K562 (cell line): ENCODE measurements around the gene ALOX5. TPM values are rescaled to one million over a fixed set of nuclear protein-coding genes. Genes with fewer than 3 reads are reported as not detected.
A peak's percentile ranks its signal among the peaks of the same experiment; 100 is the strongest.

Experiments
- DMBX1 ChIP-seq: fragments of 250-450 bp; sonication (Bioruptor Pico); IDR thresholded peaks from 2 replicates; pipeline ENCODE4 v1.8.0; 2022; ENCODE audit warnings: inconsistent platforms, mild to moderate bottlenecking, moderate library complexity, borderline replicate concordance
- JUN ChIP-seq, 2 experiments: sonication (generic) in 1 of 2; formaldehyde crosslinking in 1 of 2; IDR thresholded peaks; 2 replicates each; pipeline versions ENCODE4 v1.6.1 to v1.8.0; 2012 to 2022; ENCODE audit warnings: borderline replicate concordance in 2 of 2, mild to moderate bottlenecking in 2 of 2, improper control_type of control experiment in 1 of 2, low read depth in 1 of 2, low read length in 1 of 2, missing genetic modification reagents in 1 of 2
- NR3C1 ChIP-seq: sonication (generic); formaldehyde crosslinking; IDR thresholded peaks from 2 replicates; pipeline ENCODE4 v1.8.1; 2022; ENCODE audit warnings: missing genetic modification reagents
- PBX2 ChIP-seq, 2 experiments: IDR thresholded peaks in 1 of 2; conservative IDR thresholded peaks in 1 of 2; 2 replicates each; pipeline ENCODE4 v1.6.1; 2016; ENCODE audit warnings: low read depth in 2 of 2, mild to moderate bottlenecking in 1 of 2, missing compliant biosample characterization in 1 of 2, missing genetic modification characterization in 1 of 2, moderate library complexity in 1 of 2
- SAFB ChIP-seq: fragments of 200-400 bp; formaldehyde crosslinking; IDR thresholded peaks from 2 replicates; pipeline ENCODE4 v1.6.1; 2017; ENCODE audit warnings: low read depth, low read length, borderline replicate concordance
- SIN3A ChIP-seq, 2 experiments: fragments of 150-350 bp in 1 of 2; IDR thresholded peaks; 2 replicates each; pipeline ENCODE4 v1.6.1; 2011 to 2016; ENCODE audit warnings: borderline replicate concordance in 2 of 2, low read depth in 2 of 2, low read length in 2 of 2, mild to moderate bottlenecking in 2 of 2, moderate library complexity in 2 of 2; ENCODE audit not compliant: control insufficient read depth in 1 of 2
- SMARCC2 ChIP-seq: fragments of 450-650 bp; IDR thresholded peaks from 2 replicates; pipeline ENCODE4 v1.6.1; 2017; ENCODE audit warnings: antibody characterized with exemption, moderate library complexity, mild to moderate bottlenecking, low read depth
- TCF3 ChIP-seq: sonication (generic); formaldehyde crosslinking; IDR thresholded peaks from 2 replicates; pipeline ENCODE4 v1.4.0; 2020; ENCODE audit warnings: mild to moderate bottlenecking, missing genetic modification reagents
- ZNF639 ChIP-seq, 2 experiments: fragments of 200-800 bp in 1 of 2; sonication (Bioruptor generic) in 1 of 2; sonication (generic) in 1 of 2; formaldehyde crosslinking in 1 of 2; IDR thresholded peaks in 1 of 2; conservative IDR thresholded peaks in 1 of 2; 2 replicates each; pipeline versions ENCODE4 v1.5.0 to v1.6.1; 2016 to 2020; ENCODE audit warnings: missing compliant biosample characterization in 1 of 2, missing genetic modification characterization in 1 of 2, missing genetic modification reagents in 1 of 2
- polyA plus RNA-seq, 8 experiments: library from polyadenylated mRNA; depleted of rRNA in 4 of 8; stranded (reverse) in 5 of 8; unstranded in 3 of 8; fragments of >200 nt; fragmentation: Nextera tagmentation in 2 of 8; fragmentation: Illumina TruSeq in 1 of 8; extraction: Ambion mirVana in 2 of 8; extraction: Trizol in 1 of 8; gene quantifications; 2 replicates each; pipeline versions ENCODE4 v1.2.1 to v1.2.3, GENCODE V29; 2011 to 2014; ENCODE audit warnings: inconsistent platforms in 1 of 8, missing spikeins in 1 of 8
- total RNA-seq, 7 experiments: library from RNA; depleted of rRNA in 6 of 7; stranded (reverse); fragments of >200 nt in 6 of 7; fragmentation: Illumina TruSeq in 2 of 7; extraction: Trizol in 2 of 7; gene quantifications; 2 replicates each; pipeline versions ENCODE4 v1.2.1 to v1.2.3, GENCODE V29; 2011 to 2021; ENCODE audit warnings: low replicate concordance in 1 of 7

Gene ALOX5
- total and polyA plus RNA-seq, 9 of the 15 experiments (the other 6 are each of a cell fraction or from before 2014, with no cell fraction given), result 0.10 to 2.4 (median 1.4) TPM

GRCh38 chr10:45470098-45471012, 96.3 kb downstream of the ALOX5 start (continued):
- TF ChIP-seq ZNF639 (CRISPR knock-in tag; conservative IDR thresholded peaks at IDR 0.05 in 1 of 2, IDR thresholded peaks at IDR 0.05 in 1 of 2) (peak in 1 of 2 experiments; percentile 87; a peak in 2 of 4 replicates), TCF3 (CRISPR knock-in tag) (peak; percentile 99), DMBX1 (CRISPR knock-in tag) (peak; percentile 52), PBX2 (CRISPR knock-in tag; IDR thresholded peaks at IDR 0.05; ENCODE audit: low read depth) (no peak), PBX2 (tag; conservative IDR thresholded peaks at IDR 0.05; ENCODE audit: low read depth) (peak; percentile 83), SAFB (no peak), NR3C1 (CRISPR knock-in tag) (no peak), SIN3A (IDR thresholded peaks at IDR 0.05; ENCODE audit: borderline replicate concordance in 2 of 2, control insufficient read depth in 1 of 2, low read depth in 2 of 2, low read length in 2 of 2) (peak in 1 of 2 experiments; percentile 72; a peak in 1 of 4 replicates), JUN (IDR thresholded peaks at IDR 0.05; ENCODE audit: borderline replicate concordance, low read depth, low read length) (peak; percentile 93), JUN (CRISPR knock-in tag; IDR thresholded peaks at IDR 0.05; ENCODE audit: borderline replicate concordance) (no peak), SMARCC2 (peak; percentile 100)
